Retinal pigment epithelial cell (primary cell): ENCODE data around the gene FAM117A.

ENCODE experiments used
- DNase-seq: peaks from one replicate; pipeline ENCODE4 v3.0.0-alpha.2; 2010; ENCODE audit warnings: low read depth
- H3K4me3 ChIP-seq: 2 replicates; pipeline ENCODE4 v1.5.1; 2011; ENCODE audit warnings: mild to moderate bottlenecking, low read length, control low read depth, moderate library complexity
- TF ChIP-seq, protein P1 (sequence below): conservative IDR thresholded peaks from 2 replicates; pipeline ENCODE4 v1.5.1; 2011; ENCODE audit warnings: low read depth, low read length, control low read depth, inconsistent platforms

Gene FAM117A

GRCh38 chr17:49756323-49757150, 7.4 kb downstream of the FAM117A start:
- TF ChIP-seq, protein P1, sequence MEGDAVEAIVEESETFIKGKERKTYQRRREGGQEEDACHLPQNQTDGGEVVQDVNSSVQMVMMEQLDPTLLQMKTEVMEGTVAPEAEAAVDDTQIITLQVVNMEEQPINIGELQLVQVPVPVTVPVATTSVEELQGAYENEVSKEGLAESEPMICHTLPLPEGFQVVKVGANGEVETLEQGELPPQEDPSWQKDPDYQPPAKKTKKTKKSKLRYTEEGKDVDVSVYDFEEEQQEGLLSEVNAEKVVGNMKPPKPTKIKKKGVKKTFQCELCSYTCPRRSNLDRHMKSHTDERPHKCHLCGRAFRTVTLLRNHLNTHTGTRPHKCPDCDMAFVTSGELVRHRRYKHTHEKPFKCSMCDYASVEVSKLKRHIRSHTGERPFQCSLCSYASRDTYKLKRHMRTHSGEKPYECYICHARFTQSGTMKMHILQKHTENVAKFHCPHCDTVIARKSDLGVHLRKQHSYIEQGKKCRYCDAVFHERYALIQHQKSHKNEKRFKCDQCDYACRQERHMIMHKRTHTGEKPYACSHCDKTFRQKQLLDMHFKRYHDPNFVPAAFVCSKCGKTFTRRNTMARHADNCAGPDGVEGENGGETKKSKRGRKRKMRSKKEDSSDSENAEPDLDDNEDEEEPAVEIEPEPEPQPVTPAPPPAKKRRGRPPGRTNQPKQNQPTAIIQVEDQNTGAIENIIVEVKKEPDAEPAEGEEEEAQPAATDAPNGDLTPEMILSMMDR: no peak
- no peak for DNase-seq
- no peak overlapping the region for H3K4me3 ChIP-seq

GRCh38 chr17:49755663-49756283, 8.2 kb downstream of the FAM117A start:
- DNase-seq: no peak
- TF ChIP-seq, protein P1: no peak
- no peak overlapping the region for H3K4me3 ChIP-seq

DNA sequence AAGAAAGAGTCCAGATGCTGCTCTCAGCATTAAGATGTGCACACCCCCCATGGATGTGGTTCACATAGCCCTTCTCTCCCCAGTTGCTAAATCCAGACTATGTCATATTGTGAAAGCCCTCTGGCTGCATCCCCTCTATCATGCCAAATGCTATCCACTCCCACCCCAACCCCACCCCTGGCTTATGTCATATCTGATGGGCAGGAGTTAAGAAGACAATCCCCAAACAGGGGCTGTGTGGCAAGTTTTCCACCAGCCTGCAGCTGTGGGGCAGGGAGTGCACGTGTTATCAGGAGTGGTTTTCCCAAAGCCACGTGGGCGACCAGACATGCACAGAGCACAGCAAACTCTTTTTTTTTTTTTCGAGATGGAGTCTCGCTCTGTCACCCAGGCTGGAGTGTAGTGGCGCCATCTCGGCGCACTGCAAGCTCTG, 10.0 kb downstream of the FAM117A start:
- DNase-seq: no peak
- TF ChIP-seq, protein P1: no peak

DNA sequence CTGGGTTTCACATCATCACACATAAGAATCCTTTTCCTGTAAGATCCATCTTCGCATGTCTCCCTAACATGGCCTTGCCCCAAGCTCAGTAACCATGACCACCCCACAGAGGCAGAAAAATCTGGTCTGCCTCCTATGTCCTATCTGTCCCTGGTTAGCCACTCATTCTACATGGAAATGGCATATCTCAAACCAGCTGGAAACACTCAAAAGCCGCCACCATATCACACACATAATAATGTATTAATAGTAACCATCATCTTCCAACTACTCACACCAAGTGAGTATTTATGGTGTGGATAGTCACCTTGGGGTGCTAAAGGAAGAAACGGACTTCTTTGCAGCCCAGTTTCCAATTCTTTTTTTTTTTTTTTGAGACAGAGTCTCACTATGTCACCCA, 11.4 kb downstream of the FAM117A start:
- TF ChIP-seq, protein P1: no peak
- no peak for DNase-seq
- no peak overlapping the region for H3K4me3 ChIP-seq

More for the DNA sequence above, 10.0 kb downstream of the FAM117A start:
- no peak overlapping the region for H3K4me3 ChIP-seq

DNA sequence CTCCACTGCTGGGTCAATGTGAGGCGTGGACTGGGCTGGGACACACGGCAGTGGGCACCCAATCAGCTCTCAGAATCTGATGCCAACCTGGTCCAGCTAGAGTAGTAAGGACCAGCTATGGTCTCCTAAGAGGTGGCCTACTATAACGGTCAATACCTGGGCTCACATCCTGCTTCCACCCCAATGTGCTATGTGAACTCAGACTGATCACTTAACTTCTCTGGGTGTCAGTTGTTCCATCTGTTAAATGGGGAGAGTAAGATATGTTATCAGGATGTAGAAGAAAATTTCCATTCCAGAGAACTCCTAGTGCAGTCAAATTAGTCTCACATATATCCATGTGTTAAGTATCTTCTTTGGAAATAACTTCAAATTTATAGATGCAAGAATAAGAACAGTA, 14.2 kb downstream of the FAM117A start:
- no peak overlapping the region for H3K4me3 ChIP-seq
- TF ChIP-seq, protein P1: no peak
- DNase-seq: no peak

GRCh38 chr17:49748791-49749190, 15.1 kb downstream of the FAM117A start:
- H3K4me3 ChIP-seq: no peak overlapping the region
- no peak for DNase-seq
- TF ChIP-seq, protein P1: no peak

GRCh38 chr17:49748223-49748622, 15.7 kb downstream of the FAM117A start:
- no peak for DNase-seq
- H3K4me3 ChIP-seq: no peak overlapping the region
- TF ChIP-seq, protein P1: no peak
